DMS153 (cell line): ENCODE data around the gene MIPEP.

Experiments used
- DNase-seq: peaks from one replicate; lab custom pipeline; 2025; lab: John Stamatoyannopoulos, UW

The MIPEP gene

GRCh38 chr13:23852351-23852750, 36.8 kb downstream of the MIPEP start:
- no peak for DNase-seq

DNA sequence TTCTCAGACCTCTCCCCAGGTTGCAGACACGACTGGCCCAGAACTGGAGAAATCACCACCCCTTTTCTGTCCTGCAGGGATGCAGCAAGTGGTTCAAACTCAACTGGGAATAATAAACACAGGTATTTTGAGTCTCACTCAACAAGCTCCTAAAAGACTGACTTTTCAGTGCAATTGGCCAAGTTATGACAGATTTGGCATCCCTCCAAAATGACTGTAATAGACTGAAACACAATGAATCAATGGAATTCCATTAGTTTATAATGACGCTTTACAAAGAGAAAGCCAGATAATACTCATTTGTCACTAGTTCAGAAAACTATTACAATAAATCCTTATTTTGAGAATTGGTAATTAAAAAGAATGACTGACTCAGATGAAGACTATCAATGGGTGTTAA, 38.1 kb downstream of the MIPEP start:
- no peak for DNase-seq

GRCh38 chr13:23850134-23850533, 39.1 kb downstream of the MIPEP start:
- DNase-seq, result no peak

DNA sequence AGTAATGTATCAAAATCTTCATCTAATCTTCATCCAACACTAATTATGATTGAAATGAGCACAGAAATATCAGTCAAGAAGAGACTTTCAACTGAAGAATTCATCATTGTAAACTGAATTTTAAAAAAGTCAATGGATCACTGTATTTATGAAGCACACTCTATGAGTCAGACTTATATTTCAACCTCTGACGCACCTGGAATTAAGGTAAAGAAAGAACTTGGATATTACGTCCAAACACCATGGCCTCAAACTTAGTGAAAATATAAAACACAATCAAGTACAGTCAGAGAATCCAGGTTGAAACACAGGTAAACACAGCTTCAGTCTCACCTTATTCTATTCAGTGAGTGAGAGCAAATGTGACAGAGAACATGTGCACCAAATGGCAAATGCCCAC, 39.5 kb downstream of the MIPEP start:
- DNase-seq, result no peak

DNA sequence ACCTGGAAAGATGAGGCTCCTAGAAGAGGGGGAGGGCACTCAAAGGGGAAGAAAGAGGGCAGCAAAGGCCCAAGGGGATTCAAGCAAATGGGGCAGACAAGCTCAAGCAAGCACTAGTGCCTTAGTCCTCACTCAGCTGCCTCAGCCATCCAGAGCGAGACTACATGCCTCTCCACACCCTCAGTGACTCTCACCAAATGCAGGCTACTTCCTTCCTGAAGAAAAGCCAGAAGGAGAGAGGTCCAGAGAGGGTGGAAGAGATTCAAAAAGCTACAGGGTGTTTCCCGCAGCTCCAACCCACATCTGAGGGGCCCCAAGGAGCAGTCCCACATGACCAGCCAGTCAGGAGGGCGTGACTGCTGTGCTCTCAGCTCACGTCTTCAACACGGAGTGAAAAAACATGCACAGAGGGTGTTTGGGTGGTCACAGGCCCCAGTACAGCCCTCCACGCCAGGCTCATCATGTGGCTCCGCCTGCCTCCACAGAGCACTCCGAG, 40.5 kb downstream of the MIPEP start:
- DNase-seq, result no peak

DNA sequence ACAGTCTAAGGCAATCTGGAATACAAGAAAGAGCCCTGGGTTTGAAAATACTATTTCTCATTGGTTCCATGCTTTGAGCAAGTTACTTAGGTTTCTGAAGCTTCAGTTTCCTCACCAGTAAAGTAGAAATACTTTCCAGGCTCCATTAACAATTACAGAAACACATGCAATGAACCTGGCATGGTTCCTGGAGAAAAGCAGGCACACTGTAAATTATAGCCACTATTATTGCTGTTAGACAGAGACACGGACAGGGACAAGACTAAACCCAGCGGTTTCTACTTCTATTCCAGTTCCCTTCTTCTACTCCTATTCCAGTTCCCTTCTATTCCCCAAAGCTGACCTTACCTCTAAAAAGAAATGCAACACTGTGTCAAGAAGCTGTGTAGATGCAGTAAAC, 41.2 kb downstream of the MIPEP start:
- DNase-seq, result no peak

GRCh38 chr13:23847497-23847896, 41.7 kb downstream of the MIPEP start:
- DNase-seq, result no peak

DNA sequence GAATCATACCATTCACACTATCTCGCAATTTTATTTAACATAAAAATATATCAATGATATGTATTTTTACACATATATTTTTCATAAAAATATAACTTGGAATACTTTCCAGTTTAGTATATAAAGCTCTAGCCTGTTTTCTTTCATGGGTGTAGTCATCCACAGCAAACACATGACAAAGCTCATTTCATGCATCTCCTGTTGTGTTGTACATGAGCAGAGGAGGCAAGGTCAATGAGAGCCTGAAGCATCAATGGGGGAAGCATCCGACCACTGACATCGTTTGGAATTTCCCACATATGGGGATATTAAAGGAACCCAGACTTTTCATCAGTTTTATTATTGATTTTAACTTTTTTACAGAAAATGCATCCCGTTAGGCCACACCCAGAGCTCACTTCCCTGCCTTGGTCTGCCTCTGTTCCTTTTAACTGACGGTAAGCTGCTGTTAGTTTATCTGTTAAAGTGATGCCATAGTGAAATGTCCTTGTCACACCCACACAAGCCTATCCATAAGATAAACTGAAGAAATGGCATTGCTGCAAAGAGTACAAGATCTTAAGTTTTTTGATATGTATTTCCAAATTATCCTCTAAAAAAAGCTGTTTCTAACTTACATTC, 44.0 kb downstream of the MIPEP start:
- no peak for DNase-seq

GRCh38 chr13:23844132-23844531, 45.1 kb downstream of the MIPEP start:
- DNase-seq, result no peak

- DNase-seq, result no peak
Observed at GRCh38 chr13:23843436-23843835, 45.8 kb downstream of the MIPEP start.

DNA sequence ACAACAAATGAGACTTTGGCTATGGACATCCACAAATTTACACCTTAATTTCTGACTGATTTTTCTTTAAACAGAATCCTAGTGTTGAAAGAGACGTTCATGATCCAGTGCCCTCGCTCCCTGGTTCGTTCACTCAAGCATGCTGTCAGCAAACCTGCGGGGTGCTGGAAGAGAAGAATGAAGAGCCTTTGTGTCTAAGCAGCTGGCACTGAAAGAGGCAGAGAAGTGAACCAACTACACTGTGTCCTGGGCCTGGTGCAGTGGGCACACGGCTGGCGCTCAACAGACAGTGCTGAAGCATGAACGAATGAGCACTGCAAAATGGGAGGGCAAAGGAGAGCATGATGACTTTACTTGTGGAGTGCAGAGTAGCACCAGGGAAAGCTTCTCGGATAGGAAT, 46.8 kb downstream of the MIPEP start:
- DNase-seq, result no peak

- DNase-seq, result no peak
Observed at GRCh38 chr13:23833733-23834611, 55.2 kb downstream of the MIPEP start.

GRCh38 chr13:23828866-23829265, 60.3 kb downstream of the MIPEP start:
- no peak for DNase-seq

DNA sequence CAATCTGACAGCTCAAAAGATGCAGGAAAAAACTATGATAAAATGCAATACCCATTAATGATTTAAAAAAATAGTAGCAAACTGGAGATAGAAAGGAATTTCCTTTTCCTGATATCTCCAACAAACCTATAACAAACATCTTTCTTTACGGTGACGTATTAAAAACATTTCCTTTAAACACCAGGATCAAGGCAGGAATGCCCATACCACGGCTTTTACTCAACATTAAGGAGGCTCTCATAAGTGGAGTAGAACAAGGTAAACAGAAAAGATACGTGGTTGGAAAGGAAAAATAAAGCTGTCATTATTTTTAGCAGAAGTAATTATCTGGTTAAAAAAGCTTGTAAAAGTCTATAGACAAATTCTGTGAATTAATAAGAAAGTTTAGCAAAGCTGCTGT, 61.1 kb downstream of the MIPEP start:
- DNase-seq, result no peak

DNA sequence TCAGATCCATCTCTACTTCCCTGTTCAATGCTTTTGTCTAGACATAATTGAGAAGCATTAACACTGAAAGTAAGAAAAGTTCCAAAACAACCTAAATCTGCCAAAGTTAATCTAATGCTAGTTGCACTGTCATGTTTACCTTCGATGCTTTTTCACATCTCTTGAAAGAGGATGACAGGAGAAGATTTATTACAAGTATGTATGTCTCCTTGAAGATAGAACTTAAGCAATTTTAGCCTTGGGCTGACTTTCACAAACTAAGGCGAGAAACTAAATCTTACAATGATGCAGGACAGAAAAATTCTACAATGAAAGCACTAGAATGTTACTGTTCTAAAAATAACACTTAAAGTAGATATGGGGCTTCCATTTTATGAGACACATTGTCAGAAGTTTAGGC, 64.0 kb downstream of the MIPEP start:
- no peak for DNase-seq

- DNase-seq, result no peak
Observed at GRCh38 chr13:23824371-23824770, 64.8 kb downstream of the MIPEP start.

DNA sequence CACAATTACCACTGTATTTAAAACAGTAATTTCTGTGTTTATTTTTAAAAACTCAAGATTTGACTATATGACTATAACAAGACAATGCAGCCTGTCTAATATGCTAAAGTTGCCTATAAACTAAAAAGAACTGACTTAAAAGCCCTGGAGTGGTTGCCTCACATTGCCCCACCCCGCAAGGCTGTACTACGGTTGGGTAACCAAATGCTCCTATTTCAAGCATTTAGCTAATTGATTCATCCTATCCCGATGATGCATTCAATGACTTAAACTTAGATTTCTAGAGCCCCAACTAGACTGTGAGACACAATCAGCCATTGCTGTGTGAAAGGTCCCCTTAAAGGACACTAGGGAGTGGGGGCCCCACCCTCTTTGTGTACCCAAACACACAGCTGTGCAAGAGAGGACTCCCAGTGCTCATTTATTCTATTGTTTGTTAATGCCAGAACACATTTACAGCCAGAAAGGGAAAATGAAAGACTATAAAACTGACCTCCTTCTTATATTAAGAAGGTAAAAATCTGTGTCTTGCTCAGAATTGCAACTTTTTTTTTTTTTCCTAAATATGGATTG, 66.9 kb downstream of the MIPEP start:
- DNase-seq, result no peak

- DNase-seq, result no peak
Observed at GRCh38 chr13:23820530-23820929, 68.7 kb downstream of the MIPEP start.

- no peak for DNase-seq
Observed at GRCh38 chr13:23817830-23818229, 71.4 kb downstream of the MIPEP start.

DNA sequence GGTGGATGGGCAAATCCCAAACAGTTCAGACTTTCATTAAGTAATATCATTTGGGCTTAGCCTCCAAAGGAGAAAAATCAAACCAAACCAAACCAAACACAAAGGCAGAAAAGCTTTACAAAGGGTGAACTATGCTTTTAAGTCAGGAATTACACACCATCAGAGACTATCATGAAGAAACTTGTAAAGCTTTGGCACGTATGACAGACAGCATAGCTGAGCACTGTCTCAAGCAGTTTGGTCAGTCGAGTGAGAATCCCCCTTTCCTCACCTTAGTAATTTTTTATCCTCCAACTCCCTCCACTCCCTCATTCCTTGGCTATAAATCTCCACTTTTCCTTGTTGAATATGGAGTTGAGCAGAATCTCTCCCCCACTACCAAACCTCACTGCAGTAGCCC, 72.1 kb downstream of the MIPEP start:
- no peak for DNase-seq

GRCh38 chr13:23813635-23814034, 75.6 kb downstream of the MIPEP start:
- no peak for DNase-seq

DNA sequence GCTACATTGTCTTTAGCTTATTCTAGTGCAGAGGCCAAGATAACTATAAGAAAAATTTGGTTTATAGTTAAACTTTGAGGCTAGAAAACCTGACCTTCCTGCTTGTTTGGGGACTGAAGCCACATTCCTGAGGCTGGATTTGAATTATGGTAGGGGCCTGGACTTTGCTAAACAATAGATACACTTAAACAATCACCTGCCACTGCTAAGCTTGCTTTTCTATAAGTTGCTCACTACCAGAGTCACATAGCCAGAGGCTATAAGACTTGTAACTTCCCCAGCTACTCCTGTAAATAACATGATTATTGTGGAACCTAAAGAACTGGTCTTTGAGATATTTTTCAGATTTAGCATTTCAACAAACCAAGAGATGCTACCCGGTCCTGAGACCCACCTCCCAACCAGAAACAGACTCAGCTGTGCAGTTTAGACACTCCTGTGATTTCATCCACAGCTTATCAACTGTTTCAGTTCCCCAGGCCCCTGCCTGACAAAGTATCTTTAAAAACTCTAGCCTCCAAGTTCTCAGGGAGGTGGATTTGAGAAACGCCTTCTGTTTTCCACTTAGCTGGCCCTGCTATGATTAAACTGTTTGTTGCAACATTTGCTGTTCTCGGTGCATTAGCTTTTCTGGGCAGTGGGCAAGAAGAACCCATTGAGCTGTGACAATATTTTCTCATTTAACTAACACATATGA, 77.7 kb downstream of the MIPEP start:
- no peak for DNase-seq
